ENCODE data around the gene KDM4C. TPM values are rescaled to one million over a fixed set of nuclear protein-coding genes. Genes with fewer than 3 reads are reported as not detected.
A peak's percentile ranks its signal among the peaks of the same experiment; 100 is the strongest.

KDM4C gene
- total and polyA plus RNA-seq, 2 of the 13 experiments (the other 11 are each of a cell fraction or from before 2014, with no cell fraction given): 19.4 to 23.6 TPM

DNA sequence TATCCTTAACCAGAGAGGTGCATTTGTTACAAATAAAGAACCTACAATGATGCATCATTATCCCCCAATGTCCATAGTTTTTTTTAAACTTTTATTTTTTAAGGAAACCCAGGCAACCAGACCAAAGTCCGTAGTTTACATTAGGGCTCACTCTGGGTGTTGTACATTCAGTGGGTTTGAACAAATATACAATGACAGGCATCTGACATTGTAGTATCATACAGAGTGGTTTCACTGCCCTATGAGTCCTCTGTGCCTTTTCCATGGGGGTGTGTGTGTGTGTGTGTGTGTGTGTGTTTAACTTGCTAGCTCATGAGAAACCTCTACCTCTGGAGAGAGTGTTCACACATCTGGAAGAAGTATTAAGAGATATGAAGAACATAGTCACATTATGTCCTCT lies 141.5 kb downstream of the KDM4C start (continued):
- TF ChIP-seq ZNF382 (CRISPR knock-in tag; IDR thresholded peaks at IDR 0.05; ENCODE audit: borderline replicate concordance) (no peak), SALL1 (CRISPR knock-in tag; IDR thresholded peaks at IDR 0.05) (peak; percentile 62; the same call in 1 of the 2 replicates), IRF2 (CRISPR knock-in tag; IDR thresholded peaks at IDR 0.05) (peak; percentile 16; the same call in 1 of the 2 replicates), FOXA3 (CRISPR knock-in tag; IDR thresholded peaks at IDR 0.05) (peak; percentile 71), ZNF441 (CRISPR knock-in tag; IDR thresholded peaks at IDR 0.05; ENCODE audit: borderline replicate concordance) (no peak), NR2F6 (IDR thresholded peaks at IDR 0.05) (no peak), NR2F6 (CRISPR knock-in tag; IDR thresholded peaks at IDR 0.05) (peak; percentile 34; the same call in 1 of the 2 replicates), PHF21A (CRISPR knock-in tag; IDR thresholded peaks at IDR 0.05) (peak; percentile 26; the same call in 1 of the 2 replicates), XRCC5 (optimal IDR thresholded peaks at IDR 0.05; ENCODE audit: low read length) (peak; percentile 36), TBL1XR1 (IDR thresholded peaks at IDR 0.05; ENCODE audit: borderline replicate concordance, low read length, partially characterized antibody) (peak; percentile 44), ZNF160 (CRISPR knock-in tag; IDR thresholded peaks at IDR 0.05) (no peak), POLR2AphosphoS5 (IDR thresholded peaks at IDR 0.05; ENCODE audit: low read depth, low read length) (no peak)
- TF ChIP-seq, protein P1, sequence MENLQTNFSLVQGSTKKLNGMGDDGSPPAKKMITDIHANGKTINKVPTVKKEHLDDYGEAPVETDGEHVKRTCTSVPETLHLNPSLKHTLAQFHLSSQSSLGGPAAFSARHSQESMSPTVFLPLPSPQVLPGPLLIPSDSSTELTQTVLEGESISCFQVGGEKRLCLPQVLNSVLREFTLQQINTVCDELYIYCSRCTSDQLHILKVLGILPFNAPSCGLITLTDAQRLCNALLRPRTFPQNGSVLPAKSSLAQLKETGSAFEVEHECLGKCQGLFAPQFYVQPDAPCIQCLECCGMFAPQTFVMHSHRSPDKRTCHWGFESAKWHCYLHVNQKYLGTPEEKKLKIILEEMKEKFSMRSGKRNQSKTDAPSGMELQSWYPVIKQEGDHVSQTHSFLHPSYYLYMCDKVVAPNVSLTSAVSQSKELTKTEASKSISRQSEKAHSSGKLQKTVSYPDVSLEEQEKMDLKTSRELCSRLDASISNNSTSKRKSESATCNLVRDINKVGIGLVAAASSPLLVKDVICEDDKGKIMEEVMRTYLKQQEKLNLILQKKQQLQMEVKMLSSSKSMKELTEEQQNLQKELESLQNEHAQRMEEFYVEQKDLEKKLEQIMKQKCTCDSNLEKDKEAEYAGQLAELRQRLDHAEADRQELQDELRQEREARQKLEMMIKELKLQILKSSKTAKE (CRISPR knock-in tag; IDR thresholded peaks at IDR 0.05; ENCODE audit: borderline replicate concordance): no peak
- TF ChIP-seq, protein P2, sequence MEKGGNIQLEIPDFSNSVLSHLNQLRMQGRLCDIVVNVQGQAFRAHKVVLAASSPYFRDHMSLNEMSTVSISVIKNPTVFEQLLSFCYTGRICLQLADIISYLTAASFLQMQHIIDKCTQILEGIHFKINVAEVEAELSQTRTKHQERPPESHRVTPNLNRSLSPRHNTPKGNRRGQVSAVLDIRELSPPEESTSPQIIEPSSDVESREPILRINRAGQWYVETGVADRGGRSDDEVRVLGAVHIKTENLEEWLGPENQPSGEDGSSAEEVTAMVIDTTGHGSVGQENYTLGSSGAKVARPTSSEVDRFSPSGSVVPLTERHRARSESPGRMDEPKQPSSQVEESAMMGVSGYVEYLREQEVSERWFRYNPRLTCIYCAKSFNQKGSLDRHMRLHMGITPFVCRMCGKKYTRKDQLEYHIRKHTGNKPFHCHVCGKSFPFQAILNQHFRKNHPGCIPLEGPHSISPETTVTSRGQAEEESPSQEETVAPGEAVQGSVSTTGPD (CRISPR knock-in tag; IDR thresholded peaks at IDR 0.05): peak; percentile 74; the same call in 1 of the 2 replicates
- TF ChIP-seq, protein P3, sequence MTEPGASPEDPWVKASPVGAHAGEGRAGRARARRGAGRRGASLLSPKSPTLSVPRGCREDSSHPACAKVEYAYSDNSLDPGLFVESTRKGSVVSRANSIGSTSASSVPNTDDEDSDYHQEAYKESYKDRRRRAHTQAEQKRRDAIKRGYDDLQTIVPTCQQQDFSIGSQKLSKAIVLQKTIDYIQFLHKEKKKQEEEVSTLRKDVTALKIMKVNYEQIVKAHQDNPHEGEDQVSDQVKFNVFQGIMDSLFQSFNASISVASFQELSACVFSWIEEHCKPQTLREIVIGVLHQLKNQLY (CRISPR knock-in tag; IDR thresholded peaks at IDR 0.05): 0 out of 2 replicates have a peak, but pooled peaks have one; percentile 27
- TF ChIP-seq, protein P4, sequence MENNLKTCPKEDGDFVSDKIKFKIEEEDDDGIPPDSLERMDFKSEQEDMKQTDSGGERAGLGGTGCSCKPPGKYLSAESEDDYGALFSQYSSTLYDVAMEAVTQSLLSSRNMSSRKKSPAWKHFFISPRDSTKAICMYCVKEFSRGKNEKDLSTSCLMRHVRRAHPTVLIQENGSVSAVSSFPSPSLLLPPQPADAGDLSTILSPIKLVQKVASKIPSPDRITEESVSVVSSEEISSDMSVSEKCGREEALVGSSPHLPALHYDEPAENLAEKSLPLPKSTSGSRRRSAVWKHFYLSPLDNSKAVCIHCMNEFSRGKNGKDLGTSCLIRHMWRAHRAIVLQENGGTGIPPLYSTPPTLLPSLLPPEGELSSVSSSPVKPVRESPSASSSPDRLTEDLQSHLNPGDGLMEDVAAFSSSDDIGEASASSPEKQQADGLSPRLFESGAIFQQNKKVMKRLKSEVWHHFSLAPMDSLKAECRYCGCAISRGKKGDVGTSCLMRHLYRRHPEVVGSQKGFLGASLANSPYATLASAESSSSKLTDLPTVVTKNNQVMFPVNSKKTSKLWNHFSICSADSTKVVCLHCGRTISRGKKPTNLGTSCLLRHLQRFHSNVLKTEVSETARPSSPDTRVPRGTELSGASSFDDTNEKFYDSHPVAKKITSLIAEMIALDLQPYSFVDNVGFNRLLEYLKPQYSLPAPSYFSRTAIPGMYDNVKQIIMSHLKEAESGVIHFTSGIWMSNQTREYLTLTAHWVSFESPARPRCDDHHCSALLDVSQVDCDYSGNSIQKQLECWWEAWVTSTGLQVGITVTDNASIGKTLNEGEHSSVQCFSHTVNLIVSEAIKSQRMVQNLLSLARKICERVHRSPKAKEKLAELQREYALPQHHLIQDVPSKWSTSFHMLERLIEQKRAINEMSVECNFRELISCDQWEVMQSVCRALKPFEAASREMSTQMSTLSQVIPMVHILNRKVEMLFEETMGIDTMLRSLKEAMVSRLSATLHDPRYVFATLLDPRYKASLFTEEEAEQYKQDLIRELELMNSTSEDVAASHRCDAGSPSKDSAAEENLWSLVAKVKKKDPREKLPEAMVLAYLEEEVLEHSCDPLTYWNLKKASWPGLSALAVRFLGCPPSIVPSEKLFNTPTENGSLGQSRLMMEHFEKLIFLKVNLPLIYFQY (CRISPR knock-in tag; IDR thresholded peaks at IDR 0.05; ENCODE audit: borderline replicate concordance): no peak
- TF ChIP-seq, protein P5, sequence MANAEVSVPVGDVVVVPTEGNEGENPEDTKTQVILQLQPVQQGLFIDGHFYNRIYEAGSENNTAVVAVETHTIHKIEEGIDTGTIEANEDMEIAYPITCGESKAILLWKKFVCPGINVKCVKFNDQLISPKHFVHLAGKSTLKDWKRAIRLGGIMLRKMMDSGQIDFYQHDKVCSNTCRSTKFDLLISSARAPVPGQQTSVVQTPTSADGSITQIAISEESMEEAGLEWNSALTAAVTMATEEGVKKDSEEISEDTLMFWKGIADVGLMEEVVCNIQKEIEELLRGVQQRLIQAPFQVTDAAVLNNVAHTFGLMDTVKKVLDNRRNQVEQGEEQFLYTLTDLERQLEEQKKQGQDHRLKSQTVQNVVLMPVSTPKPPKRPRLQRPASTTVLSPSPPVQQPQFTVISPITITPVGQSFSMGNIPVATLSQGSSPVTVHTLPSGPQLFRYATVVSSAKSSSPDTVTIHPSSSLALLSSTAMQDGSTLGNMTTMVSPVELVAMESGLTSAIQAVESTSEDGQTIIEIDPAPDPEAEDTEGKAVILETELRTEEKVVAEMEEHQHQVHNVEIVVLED (CRISPR knock-in tag; IDR thresholded peaks at IDR 0.05; ENCODE audit: borderline replicate concordance): 0 out of 2 replicates have a peak, but pooled peaks have one; percentile 14
- TF ChIP-seq, protein P6, sequence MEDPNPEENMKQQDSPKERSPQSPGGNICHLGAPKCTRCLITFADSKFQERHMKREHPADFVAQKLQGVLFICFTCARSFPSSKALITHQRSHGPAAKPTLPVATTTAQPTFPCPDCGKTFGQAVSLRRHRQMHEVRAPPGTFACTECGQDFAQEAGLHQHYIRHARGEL (CRISPR knock-in tag; IDR thresholded peaks at IDR 0.05): no peak
